HCT116 (cell line): ENCODE data around the gene BRPF3. TPM values are rescaled to one million over a fixed set of nuclear protein-coding genes. Genes with fewer than 3 reads are reported as not detected.

Experiments used
- ATAC-seq: fragments of 200-7000 bp; cut with Tn5 transposase; 2 replicates; pipeline ENCODE4 v1.9.1; 2020; ENCODE audit warnings: mild to moderate bottlenecking, moderate library complexity
- BruUV-seq: library from RNA; stranded (reverse); fragments of 400-500 nt; replicated peaks from 2 replicates; lab custom pipeline; 2021; lab: Mats Ljungman, UMichigan
- CTCF ChIA-PET: fragments of 300-600 bp; sonication (Branson Sonifier 250); formaldehyde crosslinking; loops from one replicate; lab custom pipeline; 2021; ENCODE audit warnings: antibody characterized with exemption; lab: Charles Lee
- POLR2A ChIA-PET: fragments of 300-600, 350-600 bp; sonication (Branson Sonifier 250); formaldehyde crosslinking; loops from one replicate; lab custom pipeline; 2021; ENCODE audit warnings: antibody characterized with exemption; lab: Charles Lee
- RAD21 ChIA-PET, 2 experiments: fragments of 300-600 bp; sonication (Branson Sonifier 250); formaldehyde crosslinking; loops; one replicate each; lab custom pipeline; 2023; ENCODE audit warnings: low total read pairs in 2 of 2; ENCODE audit not compliant: uncharacterized antibody in 2 of 2, unreplicated experiment in 2 of 2, low non-redundant PET in 1 of 2; lab: Charles Lee
- DNase-seq: peaks from one replicate; pipeline ENCODE4 v3.0.0-alpha.2; 2010; ENCODE audit warnings: low read depth, low spot score
- H2AFZ ChIP-seq: fragments of 200-600 bp; shearing (Covaris generic), sonication (generic); 2 replicates; pipeline ENCODE4 v1.6.1; 2017; ENCODE audit warnings: low read depth, mixed run types, mixed read lengths, antibody characterized with exemption, low read length; ENCODE audit not compliant: poor library complexity, severe bottlenecking
- H3K27ac ChIP-seq: 2 replicates; pipeline ENCODE4 v1.5.1; 2012; ENCODE audit warnings: low read depth, low read length
- H3K27me3 ChIP-seq: fragments of 200-600 bp; sonication (generic); 2 replicates; pipeline ENCODE4 v1.6.1; 2016; ENCODE audit warnings: mixed run types, low read length, mixed read lengths; ENCODE audit not compliant: insufficient read depth
- H3K36me3 ChIP-seq, 2 experiments: fragments of 200-500 bp in 1 of 2; fragments of 200-600 bp in 1 of 2; sonication (Bioruptor generic) in 1 of 2; sonication (generic) in 1 of 2; 2 replicates each; pipeline versions ENCODE4 v1.5.1 to v1.6.1; 2014 to 2016; ENCODE audit warnings: low read length in 2 of 2, inconsistent platforms in 1 of 2, mixed read lengths in 1 of 2, mixed run types in 1 of 2; ENCODE audit not compliant: insufficient read depth in 2 of 2, control insufficient read depth in 1 of 2
- H3K4me1 ChIP-seq, 2 experiments: fragments of 200-600 bp in 1 of 2; sonication (generic) in 1 of 2; 2 replicates each; pipeline versions ENCODE4 v1.5.1 to v1.6.1; 2012 to 2017; ENCODE audit warnings: low read length in 2 of 2, inconsistent platforms in 1 of 2, mild to moderate bottlenecking in 1 of 2, mixed read lengths in 1 of 2, mixed run types in 1 of 2, moderate library complexity in 1 of 2; ENCODE audit not compliant: insufficient read depth in 2 of 2, control insufficient read depth in 1 of 2
- H3K4me2 ChIP-seq: fragments of 200-600 bp; sonication (generic); 2 replicates; pipeline ENCODE4 v1.6.1; 2017; ENCODE audit warnings: mixed run types, low read length, mixed read lengths
- H3K4me3 ChIP-seq, 2 experiments: fragments of 200-600 bp in 1 of 2; sonication (generic) in 1 of 2; replicated peaks in 1 of 2; 2 replicates each; pipeline ENCODE4 v1.5.1; 2011 to 2016; ENCODE audit warnings: low read length in 2 of 2, control low read depth in 1 of 2, low read depth in 1 of 2, mild to moderate bottlenecking in 1 of 2, mixed read lengths in 1 of 2, mixed run types in 1 of 2
- H3K79me2 ChIP-seq: fragments of 200-600 bp; sonication (generic); 2 replicates; pipeline ENCODE4 v1.6.1; 2017; ENCODE audit warnings: mild to moderate bottlenecking, mixed run types, low read length, moderate library complexity, mixed read lengths; ENCODE audit not compliant: insufficient read depth
- H3K9ac ChIP-seq: fragments of 200-600 bp; sonication (generic); 2 replicates; pipeline ENCODE4 v1.6.1; 2016; ENCODE audit warnings: low read length, mixed read lengths
- H3K9me2 ChIP-seq: fragments of 200-600 bp; sonication (generic), shearing (Covaris generic); 2 replicates; pipeline ENCODE4 v1.6.1; 2017; ENCODE audit warnings: mixed run types, mild to moderate bottlenecking, moderate library complexity; ENCODE audit not compliant: insufficient read depth
- H3K9me3 ChIP-seq, 2 experiments: fragments of 200-500 bp in 1 of 2; fragments of 200-600 bp in 1 of 2; sonication (Bioruptor generic) in 1 of 2; sonication (generic) in 1 of 2; 2 replicates each; pipeline ENCODE4 v1.6.1; 2014 to 2017; ENCODE audit warnings: low read length in 2 of 2, mixed read lengths in 2 of 2, inconsistent platforms in 1 of 2, low read depth in 1 of 2, mild to moderate bottlenecking in 1 of 2, mixed run types in 1 of 2, moderate library complexity in 1 of 2; ENCODE audit not compliant: control insufficient read depth in 1 of 2, insufficient read depth in 1 of 2
- H4K20me1 ChIP-seq: fragments of 200-600 bp; sonication (generic), shearing (Covaris generic); 2 replicates; pipeline ENCODE4 v1.6.1; 2017; ENCODE audit warnings: mixed run types, mild to moderate bottlenecking, moderate library complexity; ENCODE audit not compliant: insufficient read depth
- EZH2 ChIP-seq: fragments of 200-600 bp; sonication (generic); IDR thresholded peaks from 2 replicates; pipeline ENCODE4 v1.6.1; 2017; ENCODE audit warnings: antibody characterized with exemption, mixed run types
- EZH2phosphoT487 ChIP-seq: fragments of 200-600 bp; IDR thresholded peaks from 2 replicates; pipeline ENCODE4 v1.6.1; 2018; ENCODE audit warnings: antibody characterized with exemption, borderline replicate concordance
- FOSL1 ChIP-seq: IDR thresholded peaks from 2 replicates; pipeline ENCODE4 v1.6.1; 2012; ENCODE audit warnings: low read depth
- POLR2A ChIP-seq: IDR thresholded peaks from 2 replicates; pipeline ENCODE4 v1.7.0; 2011; ENCODE audit warnings: borderline replicate concordance; ENCODE audit not compliant: insufficient read depth, insufficient read length; ENCODE audit errors: extremely low read depth
- SIN3A ChIP-seq: IDR thresholded peaks from 2 replicates; pipeline ENCODE4 v1.6.1; 2012; ENCODE audit warnings: low read depth
- SRF ChIP-seq: IDR thresholded peaks from 2 replicates; pipeline ENCODE4 v1.6.1; 2012; ENCODE audit warnings: low read depth
- YY1 ChIP-seq: IDR thresholded peaks from 2 replicates; pipeline ENCODE4 v1.6.1; 2011; ENCODE audit warnings: low read length, low read depth, moderate library complexity, mild to moderate bottlenecking; ENCODE audit not compliant: insufficient replicate concordance; ENCODE audit errors: extremely low read depth
- intact Hi-C: fragments of 100-400 bp; cut with micrococcal nuclease; formaldehyde crosslinking; loops from 2 replicates; pipeline ENCODE4 v1.10.0; 2022
- total RNA-seq: library from RNA; stranded (reverse); gene quantifications from one replicate; pipeline ENCODE4 v1.2.1, GENCODE V29; 2021; ENCODE audit not compliant: unreplicated experiment
- TF ChIP-seq, protein P1 (sequence below): IDR thresholded peaks from 2 replicates; pipeline ENCODE4 v1.6.1; 2012

The BRPF3 gene
- total RNA-seq, 1 experiment from 2014 or later = 20.3 TPM

- no peak overlapping the region for H3K4me2 ChIP-seq
- no peaks in the 10 kb centered on the region for H3K9me3 ChIP-seq
- no peak for TF ChIP-seq YY1
- TF ChIP-seq, all 23 proteins: peak for 0
- intact Hi-C loops = no loop called here
- H3K9me2 ChIP-seq = no peaks in the 10 kb centered on the region
- ChIA-PET POLR2A (no interaction called here), RAD21 (no interaction called here), CTCF (no interaction called here)
- H4K20me1 ChIP-seq = no peaks in the 10 kb centered on the region
- peaks cover 19 to 28% of the 10 kb centered on the region in 2 experiments; a peak in 3 of 4 replicates for H3K36me3 ChIP-seq
- H3K4me1 ChIP-seq = peaks cover 0 to 9% of the 10 kb centered on the region in 2 experiments; a peak in 3 of 4 replicates
- peaks cover 37% of the 10 kb centered on the region for H3K79me2 ChIP-seq
- DNase-seq = no peak
- H3K9ac ChIP-seq = no peak overlapping the region
- no peak overlapping the region for H2AFZ ChIP-seq
- no TSS peak for BruUV-seq
- no peak overlapping the region for H3K27ac ChIP-seq
- H3K4me3 ChIP-seq = no peak overlapping the region
- no peaks in the 10 kb centered on the region for H3K27me3 ChIP-seq
- ATAC-seq = no peak
Observed at GRCh38 chr6:36201612-36202011, 5.1 kb downstream of the BRPF3 start.

DNA sequence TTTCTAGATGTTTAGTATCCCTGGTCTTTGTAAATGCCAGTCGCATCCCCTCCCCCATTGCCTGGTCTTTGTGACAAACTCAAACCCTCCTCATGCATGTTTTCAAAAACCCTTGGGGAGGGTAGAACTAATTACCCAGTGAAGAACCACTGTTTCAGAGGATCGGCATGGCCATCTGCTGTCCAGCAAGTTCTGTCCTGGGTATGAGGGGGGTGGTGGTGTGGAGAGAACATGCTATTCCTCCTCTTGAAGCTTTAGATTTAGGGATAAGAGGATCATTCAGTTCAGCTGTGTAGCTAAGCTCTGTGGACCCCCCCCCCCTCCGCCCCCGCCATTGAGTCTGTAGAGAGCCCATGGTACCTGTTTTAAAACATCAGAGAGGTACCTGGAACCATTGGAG, 5.6 kb downstream of the BRPF3 start:
- no peaks in the 10 kb centered on the region for H3K9me3 ChIP-seq
- no peak overlapping the region for H3K4me3 ChIP-seq
- ATAC-seq (no peak), DNase-seq (no peak)
- no peaks in the 10 kb centered on the region for H3K9me2 ChIP-seq
- no peak overlapping the region for H3K9ac ChIP-seq
- peaks cover 0 to 9% of the 10 kb centered on the region in 2 experiments; a peak in 3 of 4 replicates for H3K4me1 ChIP-seq
- peaks cover 19 to 32% of the 10 kb centered on the region in 2 experiments; a peak in 3 of 4 replicates for H3K36me3 ChIP-seq
- no peaks in the 10 kb centered on the region for H4K20me1 ChIP-seq
- H3K79me2 ChIP-seq = peaks cover 37% of the 10 kb centered on the region
- TF ChIP-seq EZH2 (no peak), SIN3A (no peak), SRF (no peak), POLR2A (no peak), YY1 (no peak), EZH2phosphoT487 (no peak), FOSL1 (no peak)
- TF ChIP-seq, protein P1, sequence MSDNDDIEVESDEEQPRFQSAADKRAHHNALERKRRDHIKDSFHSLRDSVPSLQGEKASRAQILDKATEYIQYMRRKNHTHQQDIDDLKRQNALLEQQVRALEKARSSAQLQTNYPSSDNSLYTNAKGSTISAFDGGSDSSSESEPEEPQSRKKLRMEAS = no peak
- POLR2A ChIA-PET = no interaction called here
- RAD21 ChIA-PET = no interaction called here
- intact Hi-C loops = no loop called here
- H3K27ac ChIP-seq = no peak overlapping the region
- no peaks in the 10 kb centered on the region for H3K27me3 ChIP-seq
- CTCF ChIA-PET = no interaction called here
- BruUV-seq = no TSS peak
- H3K4me2 ChIP-seq = no peak overlapping the region
- H2AFZ ChIP-seq = no peak overlapping the region
